ENCODE measurements around the gene WDR4. TPM values are rescaled to one million over a fixed set of nuclear protein-coding genes. Genes with fewer than 3 reads are reported as not detected.

Gene WDR4
- total and polyA plus RNA-seq, 2 of the 4 experiments (the other 2 are of a cell fraction): 11.3 to 20.8 TPM

DNA sequence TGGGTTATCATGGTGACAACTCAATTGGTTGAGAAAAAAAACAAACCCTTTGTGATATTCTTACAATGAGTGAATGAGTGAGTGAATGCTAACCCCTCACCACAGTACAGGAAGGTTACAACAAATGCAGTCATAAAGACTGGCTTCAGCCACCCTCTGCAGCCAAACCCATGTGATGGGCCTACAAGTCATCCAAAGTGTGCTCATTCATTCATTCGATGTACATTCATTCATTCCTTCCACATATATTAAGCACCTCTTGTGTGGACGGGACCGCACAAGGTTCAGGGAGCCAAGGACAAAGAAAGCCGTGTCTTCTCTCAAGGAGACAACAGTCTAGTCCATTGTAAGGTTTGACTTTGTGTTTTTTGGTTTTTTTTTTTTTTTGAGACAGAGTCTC, 49.4 kb downstream of the WDR4 start:
- dilution Hi-C loops (cut with HindIII; ENCODE audit: low sequenced_read_pairs, unreplicated experiment): no loop called here
- no peak overlapping the region for H4K8ac ChIP-seq (ENCODE audit: low read depth in 2 of 2, low read length in 2 of 2)
- no peak overlapping the region for H3K18ac ChIP-seq (ENCODE audit: low read depth, low read length)
- H3K56ac ChIP-seq (ENCODE audit: extremely low read depth, insufficient read depth, low read length): no peak overlapping the region
- no peak overlapping the region for H2BK15ac ChIP-seq (ENCODE audit: low read depth, low read length)
- CTCF ChIA-PET: no interaction called here
- peaks cover 3% of the 10 kb centered on the region for H3K9me3 ChIP-seq (ENCODE audit: control insufficient read depth, insufficient read depth, low read length)
- POLR2A ChIA-PET (ENCODE audit: unreplicated experiment): no interaction called here
- no peak overlapping the region for H2BK20ac ChIP-seq (ENCODE audit: low read depth, low read length)
- H3K4me3 ChIP-seq (ENCODE audit: insufficient read depth, low read depth, low read length): no peak overlapping the region
- no peaks in the 10 kb centered on the region for H3K36me3 ChIP-seq (ENCODE audit: control insufficient read depth, insufficient read depth, low read length)
- H2BK120ac ChIP-seq (ENCODE audit: low read depth, low read length): no peak overlapping the region
- H3K4me2 ChIP-seq (ENCODE audit: low read depth, low read length): no peak overlapping the region
- no peak overlapping the region for H2AK5ac ChIP-seq (ENCODE audit: low read depth, low read length)
- BruUV-seq (replicated peaks): no TSS peak
- TF ChIP-seq RCOR1 (IDR thresholded peaks at IDR 0.05; ENCODE audit: insufficient replicate concordance, low read length) (no peak), NFE2L2 (IDR thresholded peaks at IDR 0.05; ENCODE audit: low read depth, low read length) (no peak), MAZ (IDR thresholded peaks at IDR 0.05; ENCODE audit: borderline replicate concordance, low read depth, low read length) (no peak), CTCF (conservative IDR thresholded peaks at IDR 0.05; ENCODE audit: low read depth, low read length) (no peak), RAD21 (IDR thresholded peaks at IDR 0.05; ENCODE audit: low read length) (no peak), FOS (IDR thresholded peaks at IDR 0.05; ENCODE audit: low read depth, low read length) (no peak), BHLHE40 (IDR thresholded peaks at IDR 0.05; ENCODE audit: low read depth, low read length) (no peak), RFX5 (IDR thresholded peaks at IDR 0.05; ENCODE audit: low read depth, low read length) (no peak), SMC3 (IDR thresholded peaks at IDR 0.05; ENCODE audit: low read depth, low read length) (no peak), CHD1 (IDR thresholded peaks at IDR 0.05; ENCODE audit: low read depth, low read length) (no peak), MXI1 (IDR thresholded peaks at IDR 0.05; ENCODE audit: borderline replicate concordance, low read depth, low read length) (no peak), POLR2A (IDR thresholded peaks at IDR 0.05; ENCODE audit: low read depth, low read length) (no peak), CEBPB (IDR thresholded peaks at IDR 0.05; ENCODE audit: low read depth, low read length) (no peak), MAFK (IDR thresholded peaks at IDR 0.05; ENCODE audit: low read depth, low read length) (no peak)
- TF ChIP-seq, protein P1, sequence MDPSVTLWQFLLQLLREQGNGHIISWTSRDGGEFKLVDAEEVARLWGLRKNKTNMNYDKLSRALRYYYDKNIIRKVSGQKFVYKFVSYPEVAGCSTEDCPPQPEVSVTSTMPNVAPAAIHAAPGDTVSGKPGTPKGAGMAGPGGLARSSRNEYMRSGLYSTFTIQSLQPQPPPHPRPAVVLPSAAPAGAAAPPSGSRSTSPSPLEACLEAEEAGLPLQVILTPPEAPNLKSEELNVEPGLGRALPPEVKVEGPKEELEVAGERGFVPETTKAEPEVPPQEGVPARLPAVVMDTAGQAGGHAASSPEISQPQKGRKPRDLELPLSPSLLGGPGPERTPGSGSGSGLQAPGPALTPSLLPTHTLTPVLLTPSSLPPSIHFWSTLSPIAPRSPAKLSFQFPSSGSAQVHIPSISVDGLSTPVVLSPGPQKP (IDR thresholded peaks at IDR 0.05; ENCODE audit: borderline replicate concordance, low read depth, low read length): no peak
- TF ChIP-seq, protein P2, sequence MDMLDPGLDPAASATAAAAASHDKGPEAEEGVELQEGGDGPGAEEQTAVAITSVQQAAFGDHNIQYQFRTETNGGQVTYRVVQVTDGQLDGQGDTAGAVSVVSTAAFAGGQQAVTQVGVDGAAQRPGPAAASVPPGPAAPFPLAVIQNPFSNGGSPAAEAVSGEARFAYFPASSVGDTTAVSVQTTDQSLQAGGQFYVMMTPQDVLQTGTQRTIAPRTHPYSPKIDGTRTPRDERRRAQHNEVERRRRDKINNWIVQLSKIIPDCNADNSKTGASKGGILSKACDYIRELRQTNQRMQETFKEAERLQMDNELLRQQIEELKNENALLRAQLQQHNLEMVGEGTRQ (IDR thresholded peaks at IDR 0.05; ENCODE audit: low read depth, low read length): no peak
- H3K14ac ChIP-seq (replicated peaks; ENCODE audit: low read depth, low read length): no peak overlapping the region
- DNase-seq (no peak), ATAC-seq (ENCODE audit: low read depth) (no peak)
- H3K27me3 ChIP-seq (ENCODE audit: control insufficient read depth, insufficient read depth, low read length): peaks cover 3% of the 10 kb centered on the region; the same call in 1 of the 2 replicates
- 0 out of 2 replicates have a peak, but pooled peaks cover 5% of the 10 kb centered on the region for H3K9me1 ChIP-seq (ENCODE audit: insufficient read depth, low read length)
- H3K79me1 ChIP-seq (ENCODE audit: low read depth in 1 of 2, low read length in 2 of 2): no peaks in the 10 kb centered on the region
- no peak overlapping the region for H4K91ac ChIP-seq (ENCODE audit: insufficient read depth, low read depth, low read length)
- intact Hi-C loops (cut with micrococcal nuclease): no loop called here
- H4K20me1 ChIP-seq (ENCODE audit: insufficient read depth, low read length): no peaks in the 10 kb centered on the region
- in situ Hi-C loops (cut with MboI; ENCODE audit: low sequenced_read_pairs): loop anchor here (5.0 to 25.0 kb wide), 2 partner anchors 223 to 668 kb away; no protein-coding TSS in a partner anchor
- H3K9ac ChIP-seq (ENCODE audit: low read depth, low read length): no peak overlapping the region
- no peak overlapping the region for H3K23ac ChIP-seq (ENCODE audit: low read depth, low read length)
- H3K4ac ChIP-seq (ENCODE audit: low read depth, low read length): no peak overlapping the region
- no peak overlapping the region for H2BK5ac ChIP-seq (ENCODE audit: low read depth, low read length, poor library complexity, severe bottlenecking)
- no peak overlapping the region for H4K5ac ChIP-seq (ENCODE audit: low read depth, low read length)
- H3K4me1 ChIP-seq (ENCODE audit: control insufficient read depth, insufficient read depth, low read length): no peaks in the 10 kb centered on the region
- WGBS, 2 experiments (ENCODE audit: extremely low coverage in 2 of 2, insufficient read length in 1 of 2): 80% methylated on average over 1 of the region's 4 CpGs; no CpG with 5 or more reads in 1 of the 2 experiments
- H3K27ac ChIP-seq (ENCODE audit: insufficient read depth, low read length): no peak overlapping the region
- H2AK9ac ChIP-seq (replicated peaks; ENCODE audit: low read depth, low read length, poor library complexity): no peak overlapping the region
- no peak overlapping the region for H2AFZ ChIP-seq (replicated peaks; ENCODE audit: low read length, poor library complexity)
